HEK293T (cell line): Measurements from ENCODE around the gene ABHD12.
"Not testable (repeated sequence)": the region's sequence is repeated elsewhere in the genome, so short reads cannot be mapped to it uniquely, and the experiment has no call there.

Source experiments
- CTCF ChIA-PET: fragments of 350-600 bp; formaldehyde crosslinking; extraction: SDS; loops from one replicate; lab custom pipeline; 2021; ENCODE audit warnings: antibody characterized with exemption, inconsistent platforms; lab: Yijun Ruan, JAX
- POLR2A ChIA-PET: fragments of 350-600 bp; formaldehyde crosslinking; extraction: SDS; loops from one replicate; lab custom pipeline; 2020; ENCODE audit warnings: antibody characterized with exemption, inconsistent platforms; lab: Yijun Ruan, JAX
- DNase-seq: peaks from one replicate; pipeline ENCODE4 v3.0.0; 2012; ENCODE audit warnings: mixed read lengths; ENCODE audit errors: extremely low spot score
- ARNT ChIP-seq: fragments of 450-650 bp; IDR thresholded peaks from 2 replicates; pipeline ENCODE4 v1.6.1; 2017; ENCODE audit warnings: mild to moderate bottlenecking
- BHLHE40 ChIP-seq: fragments of 450-650 bp; IDR thresholded peaks from 2 replicates; pipeline ENCODE4 v1.6.1; 2016; ENCODE audit warnings: mild to moderate bottlenecking, moderate library complexity, borderline replicate concordance
- CTBP1 ChIP-seq: fragments of 450-650 bp; IDR thresholded peaks from 2 replicates; pipeline ENCODE4 v1.6.1; 2016; ENCODE audit warnings: borderline replicate concordance
- ELF4 ChIP-seq: fragments of 450-650 bp; IDR thresholded peaks from 2 replicates; pipeline ENCODE4 v1.6.1; 2017; ENCODE audit warnings: antibody characterized with exemption
- FOXA1 ChIP-seq: fragments of 450-650 bp; IDR thresholded peaks from 2 replicates; pipeline ENCODE4 v1.6.1; 2016; ENCODE audit warnings: mild to moderate bottlenecking
- FOXK2 ChIP-seq: fragments of 450-650 bp; IDR thresholded peaks from 2 replicates; pipeline ENCODE4 v1.6.1; 2016; ENCODE audit warnings: mild to moderate bottlenecking
- FOXM1 ChIP-seq: fragments of 450-650 bp; IDR thresholded peaks from 2 replicates; pipeline ENCODE4 v1.6.1; 2017; ENCODE audit warnings: mild to moderate bottlenecking, borderline replicate concordance
- HDGF ChIP-seq: fragments of 450-650 bp; IDR thresholded peaks from 2 replicates; pipeline ENCODE4 v1.6.1; 2017; ENCODE audit warnings: antibody characterized with exemption, borderline replicate concordance
- L3MBTL2 ChIP-seq: fragments of 450-650 bp; conservative IDR thresholded peaks from 2 replicates; pipeline ENCODE4 v1.6.1; 2016; ENCODE audit warnings: mild to moderate bottlenecking
- LEF1 ChIP-seq: fragments of 450-650 bp; IDR thresholded peaks from 2 replicates; pipeline ENCODE4 v1.6.1; 2017; ENCODE audit warnings: mild to moderate bottlenecking, borderline replicate concordance
- NFRKB ChIP-seq: fragments of 450-650 bp; IDR thresholded peaks from 2 replicates; pipeline ENCODE4 v1.6.1; 2016; ENCODE audit warnings: mild to moderate bottlenecking, moderate library complexity
- SP1 ChIP-seq: fragments of 450-650 bp; IDR thresholded peaks from 2 replicates; pipeline ENCODE4 v1.6.1; 2017
- SUZ12 ChIP-seq: fragments of 450-650 bp; IDR thresholded peaks from 2 replicates; pipeline ENCODE4 v1.6.1; 2016; ENCODE audit warnings: mild to moderate bottlenecking
- TARDBP ChIP-seq: fragments of 450-650 bp; IDR thresholded peaks from 2 replicates; pipeline ENCODE4 v1.6.1; 2016
- ZNF384 ChIP-seq: fragments of 450-650 bp; IDR thresholded peaks from 2 replicates; pipeline ENCODE4 v1.6.1; 2016
- TF ChIP-seq, protein P1 (sequence below): fragments of 450-650 bp; IDR thresholded peaks from 2 replicates; pipeline ENCODE4 v1.6.1; 2016

ABHD12 gene

DNA sequence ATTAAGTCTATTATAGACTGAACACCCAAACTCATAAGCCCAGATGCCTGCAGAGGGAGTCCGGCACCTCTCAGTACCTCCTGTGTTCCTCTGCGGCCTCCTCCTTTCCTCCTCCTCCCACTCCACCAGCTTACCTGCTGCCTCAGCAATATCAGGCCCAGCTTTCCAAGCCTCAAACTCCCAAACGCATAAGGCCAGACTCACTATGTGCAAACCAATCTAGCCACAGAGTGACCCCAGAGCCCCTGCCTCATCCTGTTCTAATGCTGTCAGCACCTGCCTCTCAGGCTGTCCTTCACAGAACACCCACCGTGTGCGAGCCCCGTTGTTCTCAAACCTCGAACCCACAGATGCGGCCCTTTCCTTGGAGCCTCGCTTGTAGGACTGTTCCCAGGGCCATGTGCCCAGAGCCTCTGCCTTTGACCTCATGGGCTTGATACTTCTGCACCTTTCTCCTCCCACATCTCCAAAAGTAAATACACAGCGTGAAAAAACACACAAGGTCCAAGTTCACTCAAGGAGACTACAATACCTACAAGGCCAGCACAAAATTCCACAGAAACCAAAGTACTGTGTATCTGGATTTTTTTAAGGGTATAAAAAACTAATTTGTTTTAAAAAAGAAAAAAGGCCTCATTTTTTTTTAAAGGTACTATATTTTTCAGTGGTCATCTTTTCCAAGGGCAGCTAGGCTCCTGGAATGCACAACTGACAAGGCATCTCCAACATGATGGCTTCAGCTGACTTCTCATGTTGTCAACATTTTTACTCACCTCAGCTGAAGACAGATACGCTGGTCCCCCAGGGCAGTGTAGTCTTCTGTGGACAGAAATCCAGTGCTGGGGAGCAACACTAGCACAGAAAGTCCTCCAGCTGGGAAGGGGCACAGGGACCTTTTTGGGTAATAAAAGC, 52.3 kb downstream of the ABHD12 start:
- TF ChIP-seq LEF1: no peak
- no peak for TF ChIP-seq SUZ12
- TF ChIP-seq L3MBTL2: no peak
- no peak for TF ChIP-seq SP1
- TF ChIP-seq HDGF: no peak
- no peak for TF ChIP-seq TARDBP
- no peak for TF ChIP-seq BHLHE40
- no peak for TF ChIP-seq CTBP1
- TF ChIP-seq FOXM1: no peak
- TF ChIP-seq ARNT: no peak
- TF ChIP-seq, protein P1, sequence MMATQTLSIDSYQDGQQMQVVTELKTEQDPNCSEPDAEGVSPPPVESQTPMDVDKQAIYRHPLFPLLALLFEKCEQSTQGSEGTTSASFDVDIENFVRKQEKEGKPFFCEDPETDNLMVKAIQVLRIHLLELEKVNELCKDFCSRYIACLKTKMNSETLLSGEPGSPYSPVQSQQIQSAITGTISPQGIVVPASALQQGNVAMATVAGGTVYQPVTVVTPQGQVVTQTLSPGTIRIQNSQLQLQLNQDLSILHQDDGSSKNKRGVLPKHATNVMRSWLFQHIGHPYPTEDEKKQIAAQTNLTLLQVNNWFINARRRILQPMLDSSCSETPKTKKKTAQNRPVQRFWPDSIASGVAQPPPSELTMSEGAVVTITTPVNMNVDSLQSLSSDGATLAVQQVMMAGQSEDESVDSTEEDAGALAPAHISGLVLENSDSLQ: no peak
- no peak for TF ChIP-seq FOXA1
- no peak for TF ChIP-seq ZNF384
- DNase-seq: no peak
- ChIA-PET POLR2A (no interaction called here), CTCF (no interaction called here)

DNA sequence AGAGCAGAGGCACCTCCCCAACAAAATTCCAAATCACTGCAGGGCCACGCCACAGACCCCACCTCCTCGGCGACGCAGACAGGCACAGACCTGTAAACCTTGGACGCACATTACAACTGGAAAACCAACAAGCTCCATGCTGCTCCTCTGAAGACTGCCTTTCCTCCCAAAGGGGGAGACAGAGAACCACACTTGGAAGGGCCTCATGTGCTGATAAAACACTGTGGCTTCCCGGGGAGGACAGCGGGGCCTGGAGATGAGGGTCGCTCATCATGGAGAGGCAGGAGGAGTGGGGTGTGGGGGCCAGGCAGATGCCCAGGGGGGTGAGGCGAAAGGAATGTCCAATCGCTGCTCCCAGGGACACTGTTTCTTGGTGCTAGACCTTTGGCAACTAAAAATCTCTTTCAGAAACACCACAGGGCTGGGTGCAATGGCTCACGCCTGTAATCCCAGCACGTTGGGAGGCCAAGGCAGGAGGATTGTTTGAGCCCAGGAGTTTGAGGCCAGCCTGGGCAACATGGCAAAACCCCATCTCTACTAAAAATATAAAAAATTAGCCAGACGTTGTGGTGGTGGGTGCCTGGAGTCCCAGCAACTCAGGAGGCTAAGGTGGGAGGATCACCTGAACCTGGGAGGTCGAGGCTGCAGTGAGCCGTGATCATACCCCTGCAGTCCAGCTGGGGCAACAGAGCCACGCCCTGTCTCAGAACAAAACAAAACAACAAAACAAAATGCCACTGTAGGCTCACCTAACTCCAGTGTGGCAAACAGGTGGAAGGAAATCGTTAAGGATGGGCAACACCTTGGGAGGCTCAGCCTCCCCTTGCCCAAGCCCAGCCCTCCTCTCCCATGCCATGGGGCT, 53.8 kb downstream of the ABHD12 start:
- no peak for TF ChIP-seq SP1
- ChIA-PET POLR2A (interaction anchor here (1.0 kb wide), 2 partner anchors 57 to 71 kb away, joined by 3 read pairs; partner anchors contain the start of gene GINS1), CTCF (interaction anchor here (0.9 to 1.6 kb wide), 3 partner anchors 16 to 62 kb away, joined by 3 to 14 read pairs (median 3); no protein-coding TSS in a partner anchor)
- DNase-seq: no peak

DNA sequence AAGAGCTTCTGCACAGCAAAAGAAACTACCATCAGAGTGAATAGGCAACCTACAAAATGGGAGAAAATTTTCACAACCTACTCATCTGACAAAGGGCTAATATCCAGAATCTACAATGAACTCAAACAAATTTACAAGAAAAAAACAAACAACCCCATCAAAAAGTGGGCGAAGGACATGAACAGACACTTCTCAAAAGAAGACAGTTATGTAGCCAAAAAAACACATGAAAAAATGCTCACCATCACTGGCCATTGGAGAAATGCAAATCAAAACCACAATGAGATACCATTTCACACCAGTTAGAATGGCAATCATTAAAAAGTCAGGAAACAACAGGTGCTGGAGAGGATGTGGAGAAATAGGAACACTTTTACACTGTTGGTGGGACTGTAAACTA, 55.7 kb downstream of the ABHD12 start:
- CTCF ChIA-PET, POLR2A ChIA-PET, DNase-seq: not testable (repeated sequence)

DNA sequence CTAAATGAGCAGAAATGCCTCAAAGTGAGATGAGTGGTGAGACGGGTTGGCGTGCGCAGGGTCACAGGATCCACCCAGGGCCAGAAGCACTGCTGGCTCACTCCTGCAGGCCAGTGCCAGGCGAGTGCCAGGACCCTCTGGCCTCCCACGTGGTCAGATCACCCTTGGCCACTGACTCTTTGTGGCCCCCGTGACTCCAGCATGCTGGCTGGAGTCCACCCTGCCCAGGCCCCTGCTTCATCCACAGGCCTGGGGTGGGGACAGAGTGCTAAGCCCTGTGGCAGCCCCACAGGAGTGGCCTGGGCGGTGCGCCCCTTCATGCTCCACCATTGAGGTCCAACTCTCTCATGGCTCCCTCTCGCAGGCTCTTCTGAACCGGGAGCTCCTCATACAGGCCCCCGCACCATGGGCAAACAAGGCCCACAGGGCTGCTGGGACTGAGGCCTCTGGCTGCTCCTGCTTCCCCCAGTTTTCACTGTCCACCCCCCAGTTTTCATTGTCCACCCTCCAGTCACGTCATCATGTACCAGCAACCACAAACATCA, 61.6 kb downstream of the ABHD12 start:
- TF ChIP-seq SUZ12: no peak
- no peak for TF ChIP-seq SP1
- no peak for TF ChIP-seq FOXA1
- no peak for TF ChIP-seq NFRKB
- TF ChIP-seq ELF4: no peak
- TF ChIP-seq BHLHE40: no peak
- no peak for TF ChIP-seq ZNF384
- TF ChIP-seq, protein P1: no peak
- no peak for TF ChIP-seq FOXM1
- TF ChIP-seq HDGF: no peak
- TF ChIP-seq L3MBTL2: no peak
- TF ChIP-seq FOXK2: no peak
- TF ChIP-seq LEF1: no peak
- no peak for TF ChIP-seq ARNT
- no peak for TF ChIP-seq CTBP1
- TF ChIP-seq TARDBP: no peak
- no peak for DNase-seq
- ChIA-PET POLR2A (no interaction called here), CTCF (no interaction called here)

DNA sequence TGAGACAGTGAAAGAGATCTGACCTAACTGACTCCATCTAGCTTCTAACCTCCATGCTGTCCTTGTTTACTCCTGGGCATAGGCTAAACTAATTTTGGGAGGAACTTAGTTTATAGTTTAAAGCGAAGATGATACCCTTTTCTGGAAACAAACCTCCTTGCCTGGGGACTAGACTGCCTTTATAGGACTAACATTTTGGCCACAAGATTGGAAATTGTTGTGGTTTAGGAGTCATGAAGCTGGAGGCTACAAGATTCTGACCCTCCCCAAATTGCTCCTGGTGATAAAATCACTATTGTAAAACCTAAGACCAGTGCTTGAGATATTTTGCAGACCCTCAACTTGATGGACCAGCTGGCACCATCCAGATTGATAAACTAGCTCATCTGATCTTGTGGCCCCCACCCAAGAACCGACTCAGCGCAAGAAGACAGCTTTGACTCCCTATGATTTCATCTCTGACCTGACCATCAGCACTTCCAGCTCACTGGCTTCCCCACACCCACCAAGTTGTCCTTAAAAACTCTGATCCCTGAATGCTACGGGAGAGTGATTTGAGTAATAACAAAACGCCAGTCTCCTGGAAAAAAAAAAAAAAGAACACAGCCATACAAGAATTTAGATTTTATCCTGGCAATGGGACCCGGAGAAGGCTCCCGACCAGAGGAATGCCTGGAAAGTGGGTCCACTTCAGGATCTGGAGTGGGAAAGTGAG, 63.0 kb downstream of the ABHD12 start:
- no peak for TF ChIP-seq CTBP1
- TF ChIP-seq, protein P1: no peak
- CTCF ChIA-PET: interaction anchor here (1.3 kb wide), 2 partner anchors 13 to 71 kb away, joined by 3 to 4 read pairs; no protein-coding TSS in a partner anchor
- POLR2A ChIA-PET: no interaction called here
- DNase-seq: no peak

DNA sequence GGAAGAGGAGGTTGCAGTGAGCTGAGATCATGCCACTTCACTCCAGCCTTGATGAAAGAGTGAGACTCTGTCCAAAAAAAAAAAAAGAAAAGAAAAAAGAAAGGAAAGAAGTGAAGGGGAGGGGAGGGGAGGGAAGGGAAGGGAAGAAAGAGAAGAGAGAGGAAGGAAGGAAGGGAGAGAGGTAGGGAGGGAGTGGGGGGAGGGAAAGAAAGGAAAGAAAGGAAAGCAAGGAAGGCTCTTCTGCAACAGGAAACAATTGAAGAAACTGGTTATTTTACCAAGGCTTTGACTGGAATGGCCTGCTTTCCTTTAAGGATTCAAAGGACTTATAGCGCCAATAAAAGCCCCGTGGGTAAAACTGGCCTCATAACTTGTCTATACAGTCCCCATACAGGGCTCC, 64.6 kb downstream of the ABHD12 start:
- DNase-seq: no peak
- ChIA-PET POLR2A (no interaction called here), CTCF (no interaction called here)
- TF ChIP-seq ELF4 (no peak), ZNF384 (no peak), SUZ12 (no peak), FOXM1 (no peak), FOXA1 (no peak), LEF1 (no peak), ARNT (no peak), NFRKB (no peak), CTBP1 (no peak), SP1 (no peak), L3MBTL2 (no peak), TARDBP (no peak), FOXK2 (no peak), BHLHE40 (no peak), HDGF (no peak)
- TF ChIP-seq, protein P1: no peak
